AG04450 (cell line): ENCODE data around the gene FIS1. TPM values are rescaled to one million over a fixed set of nuclear protein-coding genes. Genes with fewer than 3 reads are reported as not detected.
"Not testable (repeated sequence)": the region's sequence is repeated elsewhere in the genome, so short reads cannot be mapped to it uniquely, and the experiment has no call there.

ENCODE experiments used
- CTCF ChIA-PET: fragments of 300-600, 350-600 bp; formaldehyde crosslinking; extraction: SDS; loops from one replicate; lab custom pipeline; 2022; ENCODE audit warnings: antibody characterized with exemption, inconsistent platforms; lab: Charles Lee
- POLR2A ChIA-PET: fragments of 350-600 bp; formaldehyde crosslinking; extraction: SDS; loops from one replicate; lab custom pipeline; 2021; ENCODE audit warnings: antibody characterized with exemption, inconsistent platforms; lab: Yijun Ruan, JAX
- DNase-seq: peaks from one replicate; pipeline ENCODE4 v3.0.0-alpha.2; 2011; ENCODE audit warnings: low read depth, low spot score
- H3K27ac ChIP-seq: one replicate; pipeline ENCODE4 v1.5.1; 2012; ENCODE audit warnings: low read depth, low read length, control low read depth
- H3K27me3 ChIP-seq: one replicate; pipeline ENCODE4 v1.6.0; 2012; ENCODE audit warnings: low read length; ENCODE audit not compliant: control insufficient read depth, insufficient read depth
- H3K4me3 ChIP-seq: 2 replicates; pipeline ENCODE4 v1.5.1; 2011; ENCODE audit warnings: mild to moderate bottlenecking, low read depth, low read length, control low read depth
- H3K9me3 ChIP-seq: 2 replicates; pipeline ENCODE4 v1.5.1; 2012; ENCODE audit warnings: low read length; ENCODE audit not compliant: control insufficient read depth, insufficient read depth
- polyA plus RNA-seq: library from polyadenylated mRNA; depleted of rRNA; stranded (reverse); fragments of >200 nt; gene quantifications from 2 replicates; pipeline ENCODE4 v1.2.3, GENCODE V29; 2011
- TF ChIP-seq, protein P1 (sequence below): IDR thresholded peaks from 2 replicates; pipeline ENCODE4 v1.5.1; 2011; ENCODE audit warnings: low read depth, low read length, control low read depth, inconsistent platforms

Gene FIS1
- polyA plus RNA-seq, 1 experiment, result 170 TPM

DNA sequence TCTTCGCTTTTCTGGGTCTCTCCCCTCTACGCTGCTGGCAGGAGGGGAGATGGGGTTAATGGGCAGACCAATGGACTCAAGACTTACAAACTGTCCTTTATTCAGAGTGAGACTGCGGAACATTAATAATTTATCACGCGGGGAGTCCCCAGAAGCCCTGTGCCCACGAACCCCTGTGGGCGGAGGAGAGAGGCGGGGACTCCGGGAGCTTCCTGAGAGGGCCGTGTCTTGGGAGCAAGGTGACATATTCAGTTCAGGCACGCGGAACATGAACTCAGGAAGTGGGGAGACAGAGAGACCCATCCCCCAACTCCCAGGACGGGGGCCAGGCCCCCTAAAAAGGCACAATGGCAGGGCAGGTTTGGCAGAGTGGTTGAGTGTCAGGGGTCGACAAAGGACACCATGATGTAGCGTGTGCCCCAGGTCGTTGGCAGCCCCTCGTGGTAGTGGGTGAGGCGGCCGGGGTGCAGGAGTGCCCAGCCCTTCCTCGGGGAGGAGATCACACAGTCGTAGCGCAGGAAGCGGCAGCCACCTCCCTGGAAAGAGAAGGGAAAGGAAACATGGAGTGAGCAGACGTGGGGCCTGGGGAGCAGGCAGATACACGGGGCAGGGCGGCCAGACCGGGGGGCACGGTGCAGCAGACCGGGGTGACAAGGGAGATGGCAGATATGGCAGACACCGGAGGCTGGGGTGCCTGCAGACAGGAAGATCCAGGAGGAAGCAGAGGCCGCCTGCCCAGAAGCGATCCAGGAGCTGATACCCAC, 38.8 kb downstream of the FIS1 start:
- no peak for DNase-seq
- CTCF ChIA-PET, result no interaction called here
- POLR2A ChIA-PET, result no interaction called here
- TF ChIP-seq, protein P1, sequence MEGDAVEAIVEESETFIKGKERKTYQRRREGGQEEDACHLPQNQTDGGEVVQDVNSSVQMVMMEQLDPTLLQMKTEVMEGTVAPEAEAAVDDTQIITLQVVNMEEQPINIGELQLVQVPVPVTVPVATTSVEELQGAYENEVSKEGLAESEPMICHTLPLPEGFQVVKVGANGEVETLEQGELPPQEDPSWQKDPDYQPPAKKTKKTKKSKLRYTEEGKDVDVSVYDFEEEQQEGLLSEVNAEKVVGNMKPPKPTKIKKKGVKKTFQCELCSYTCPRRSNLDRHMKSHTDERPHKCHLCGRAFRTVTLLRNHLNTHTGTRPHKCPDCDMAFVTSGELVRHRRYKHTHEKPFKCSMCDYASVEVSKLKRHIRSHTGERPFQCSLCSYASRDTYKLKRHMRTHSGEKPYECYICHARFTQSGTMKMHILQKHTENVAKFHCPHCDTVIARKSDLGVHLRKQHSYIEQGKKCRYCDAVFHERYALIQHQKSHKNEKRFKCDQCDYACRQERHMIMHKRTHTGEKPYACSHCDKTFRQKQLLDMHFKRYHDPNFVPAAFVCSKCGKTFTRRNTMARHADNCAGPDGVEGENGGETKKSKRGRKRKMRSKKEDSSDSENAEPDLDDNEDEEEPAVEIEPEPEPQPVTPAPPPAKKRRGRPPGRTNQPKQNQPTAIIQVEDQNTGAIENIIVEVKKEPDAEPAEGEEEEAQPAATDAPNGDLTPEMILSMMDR, result no peak
- Histone ChIP-seq H3K27ac (no peak overlapping the region), H3K4me3 (no peak overlapping the region), H3K9me3 (no peaks in the 10 kb centered on the region; the same call in 1 of the 2 replicates), H3K27me3 (peaks cover 23% of the 10 kb centered on the region)

DNA sequence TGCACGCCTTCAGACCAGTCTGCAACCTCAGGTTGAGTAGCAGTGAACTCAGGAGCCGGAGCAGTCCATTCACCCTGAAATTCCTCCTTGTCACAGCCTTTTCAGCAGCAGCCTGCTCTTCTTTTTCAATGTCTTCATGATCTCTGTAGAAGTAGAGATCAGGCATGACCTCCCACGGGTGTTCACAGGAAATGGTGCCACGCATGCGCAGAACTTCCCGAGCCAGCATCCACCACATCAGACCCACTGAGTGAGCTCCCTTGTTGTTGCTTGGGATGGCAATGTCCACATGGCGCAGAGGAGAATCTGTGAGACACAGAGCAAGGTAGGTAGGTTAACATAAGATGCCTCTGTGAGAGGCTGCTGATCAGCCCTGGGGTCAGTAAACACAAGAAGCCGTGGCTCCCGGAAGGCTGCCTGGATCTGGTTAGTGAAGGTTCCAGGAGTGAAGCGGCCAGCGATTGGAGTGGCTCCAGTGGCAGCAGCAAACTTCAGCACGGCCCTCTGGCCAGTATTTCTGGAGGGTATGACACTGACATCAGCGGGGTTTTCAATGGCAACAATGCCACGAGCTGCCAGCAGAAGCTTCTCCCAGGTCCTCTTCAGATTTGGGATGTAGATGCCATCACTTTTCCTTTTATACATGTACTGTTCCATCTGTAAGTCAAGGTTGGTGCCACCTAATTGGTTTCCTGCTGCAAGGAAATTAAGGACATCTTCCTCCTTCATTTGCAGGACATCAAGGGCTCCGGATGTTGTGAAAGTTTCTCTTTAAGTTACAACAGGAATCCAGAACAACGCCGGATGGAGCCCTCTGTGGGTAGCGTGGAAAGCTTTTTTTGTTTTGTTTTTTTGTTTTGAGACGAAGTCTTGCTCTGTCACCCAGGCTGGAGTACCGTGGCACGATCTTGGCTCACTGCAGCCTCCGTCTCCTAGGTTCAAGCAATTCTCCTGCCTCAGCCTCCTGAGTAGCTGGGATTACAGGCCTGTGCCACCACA, 40.8 kb downstream of the FIS1 start:
- H3K27ac ChIP-seq, H3K9me3 ChIP-seq, H3K4me3 ChIP-seq, POLR2A ChIA-PET, DNase-seq: not testable (repeated sequence)
- peaks cover 33% of the 10 kb centered on the region for H3K27me3 ChIP-seq
- CTCF ChIA-PET, result interaction anchor here (1.2 to 3.4 kb wide), 2 partner anchors 12 kb away, joined by 13 to 30 read pairs; no protein-coding TSS in a partner anchor

DNA sequence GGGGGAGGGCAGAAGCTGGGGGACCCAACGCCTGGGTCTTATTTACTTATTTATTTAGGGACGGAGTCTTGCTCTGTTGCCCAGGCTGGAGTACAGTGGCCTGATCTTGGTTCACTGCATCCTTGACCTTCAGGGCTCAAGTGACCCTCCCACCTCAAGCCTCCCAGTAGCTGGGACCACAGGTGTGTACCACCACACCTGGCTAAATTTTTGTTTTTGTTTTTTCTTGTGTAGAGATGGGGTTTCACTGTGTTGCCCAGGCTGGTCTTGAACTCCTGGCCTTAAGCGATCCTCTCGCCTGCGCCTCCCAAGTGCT, 42.3 kb downstream of the FIS1 start:
- ChIA-PET CTCF (interaction anchor here (3.4 kb wide), 1 partner anchor 10 kb away, joined by 30 read pairs; no protein-coding TSS in a partner anchor), POLR2A (interaction anchor here (0.6 kb wide), 1 partner anchor 24 kb away, joined by 6 read pairs; no protein-coding TSS in a partner anchor)
- no peak for DNase-seq
- no peaks in the 10 kb centered on the region; the same call in 1 of the 2 replicates for H3K9me3 ChIP-seq
- TF ChIP-seq, protein P1, result no peak
- no peak overlapping the region for H3K4me3 ChIP-seq
- H3K27ac ChIP-seq, result no peak overlapping the region
- peaks cover 39% of the 10 kb centered on the region for H3K27me3 ChIP-seq

GRCh38 chr7:101201695-101202602, 42.9 kb downstream of the FIS1 start:
- Histone ChIP-seq H3K4me3 (no peak overlapping the region), H3K9me3 (no peaks in the 10 kb centered on the region; the same call in 1 of the 2 replicates), H3K27ac (no peak overlapping the region), H3K27me3 (peaks cover 39% of the 10 kb centered on the region)
- POLR2A ChIA-PET, result interaction anchor here (0.6 kb wide), 1 partner anchor 23 kb away, joined by 6 read pairs; no protein-coding TSS in a partner anchor
- CTCF ChIA-PET, result interaction anchor here (3.4 kb wide), 1 partner anchor 10 kb away, joined by 30 read pairs; no protein-coding TSS in a partner anchor
- TF ChIP-seq, protein P1, result no peak
- DNase-seq, result no peak
